Left ventricle myocardium superior (tissue), 1 donor: ENCODE data around the gene FTSJ3. TPM values are rescaled to one million over a fixed set of nuclear protein-coding genes. Genes with fewer than 3 reads are reported as not detected.

Source experiments
- ATAC-seq: fragments of 200-7000 bp; cut with Tn5 transposase; one replicate; pipeline ENCODE4 v1.9.1; 2020; ENCODE audit warnings: mild to moderate bottlenecking, moderate library complexity
- DNase-seq: peaks from one replicate; pipeline ENCODE4 v3.0.0-alpha.2; 2020
- intact Hi-C: fragments of 100-400 bp; cut with micrococcal nuclease; formaldehyde crosslinking; loops from one replicate; pipeline ENCODE4 v1.11.0; 2022
- total RNA-seq: library from RNA; stranded (reverse); fragmentation: NEBNext Ultra II Directional; extraction: Animal tissue kit (Norgen Biotek cat#: 25700); gene quantifications from one replicate; pipeline ENCODE4 v1.2.1, GENCODE V29; 2021
- donor health status: DM: no; HTN: yes; CAD: no; lungs with severe emphysema.

FTSJ3 gene
- total RNA-seq, 1 donor from 2014 or later: 35.9 TPM

- intact Hi-C loops: no loop called here
- ATAC-seq (no peak), DNase-seq (no peak)
Measured at GRCh38 chr17:63831505-63831904, 4.0 kb upstream of the FTSJ3 start.

GRCh38 chr17:63830904-63831491 lies 3.5 kb upstream of the FTSJ3 start:
- ATAC-seq: no peak
- no peak for DNase-seq
- intact Hi-C loops: no loop called here

- intact Hi-C loops: no loop called here
- DNase-seq: no peak
- ATAC-seq: no peak
Measured at GRCh38 chr17:63830278-63830677, 2.8 kb upstream of the FTSJ3 start.

- DNase-seq: no peak
Measured at GRCh38 chr17:63828936-63829335, 1.5 kb upstream of the FTSJ3 start.

GRCh38 chr17:63827801-63828221 lies 348 bp upstream of the FTSJ3 start:
- no peak for ATAC-seq
- intact Hi-C loops: no loop called here

More at GRCh38 chr17:63828936-63829335, 1.5 kb upstream of the FTSJ3 start:
- no peak for ATAC-seq
- intact Hi-C loops: no loop called here

GRCh38 chr17:63826468-63827001 lies 928 bp downstream of the FTSJ3 start:
- ATAC-seq: peak; percentile 3
- DNase-seq: no peak
- intact Hi-C loops: no loop called here

More at GRCh38 chr17:63827801-63828221, 348 bp upstream of the FTSJ3 start:
- no peak for DNase-seq

- ATAC-seq (no peak), DNase-seq (no peak)
- intact Hi-C loops: no loop called here
Measured at GRCh38 chr17:63824362-63824761, 3.1 kb downstream of the FTSJ3 start.

- DNase-seq (no peak), ATAC-seq (no peak)
- intact Hi-C loops: no loop called here
Measured at GRCh38 chr17:63823659-63824331, 3.7 kb downstream of the FTSJ3 start.

GRCh38 chr17:63822537-63822936 lies 4.9 kb downstream of the FTSJ3 start:
- intact Hi-C loops: no loop called here
- DNase-seq (no peak), ATAC-seq (no peak)

- ATAC-seq (no peak), DNase-seq (no peak)
- intact Hi-C loops: no loop called here
Measured at GRCh38 chr17:63821804-63822203, 5.7 kb downstream of the FTSJ3 start.

- intact Hi-C loops: no loop called here
- DNase-seq (no peak), ATAC-seq (no peak)
Measured at GRCh38 chr17:63820963-63821561, 6.4 kb downstream of the FTSJ3 start.

GRCh38 chr17:63819585-63820537 lies 7.6 kb downstream of the FTSJ3 start:
- intact Hi-C loops: no loop called here
- ATAC-seq (no peak), DNase-seq (no peak)

GRCh38 chr17:63819131-63819530 lies 8.3 kb downstream of the FTSJ3 start:
- ATAC-seq: no peak
- intact Hi-C loops: no loop called here
- DNase-seq: no peak

GRCh38 chr17:63817736-63818385 lies 9.6 kb downstream of the FTSJ3 start:
- no peak for ATAC-seq
- intact Hi-C loops: no loop called here
- no peak for DNase-seq

- DNase-seq (no peak), ATAC-seq (no peak)
- intact Hi-C loops: no loop called here
Measured at GRCh38 chr17:63816669-63817068, 10.8 kb downstream of the FTSJ3 start.

GRCh38 chr17:63816123-63816522 lies 11.3 kb downstream of the FTSJ3 start:
- DNase-seq (no peak), ATAC-seq (no peak)
- intact Hi-C loops: no loop called here

- no peak for DNase-seq
- no peak for ATAC-seq
- intact Hi-C loops: no loop called here
Measured at GRCh38 chr17:63809970-63810369, 17.5 kb downstream of the FTSJ3 start.

GRCh38 chr17:63805591-63805990 lies 21.9 kb downstream of the FTSJ3 start:
- no peak for ATAC-seq
- no peak for DNase-seq
- intact Hi-C loops: no loop called here

- DNase-seq: no peak
- intact Hi-C loops: no loop called here
- no peak for ATAC-seq
Measured at GRCh38 chr17:63804328-63804727, 23.1 kb downstream of the FTSJ3 start.
